ENCODE results near the gene TAX1BP1.

DNA sequence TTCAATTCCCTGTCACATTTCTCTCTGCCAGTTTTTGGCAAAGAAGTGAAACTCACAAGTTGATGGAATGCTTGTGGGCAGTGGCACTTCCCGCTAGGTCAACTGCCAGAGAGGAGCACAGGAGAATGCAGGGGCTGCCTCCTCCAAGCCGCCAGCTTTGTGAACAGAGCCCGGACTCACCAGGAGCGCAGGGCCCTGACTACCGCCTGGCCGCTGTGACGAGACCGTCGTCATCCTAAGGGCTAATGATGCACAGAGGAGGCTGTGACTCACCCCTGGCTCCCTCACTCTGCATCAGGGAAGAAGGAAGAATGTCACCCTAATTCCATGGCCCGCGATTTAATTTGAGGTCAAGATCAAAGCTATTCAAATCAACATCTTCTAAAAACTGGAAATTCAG is 123.9 kb downstream of the TAX1BP1 start:
- no peak for TF ChIP-seq POLR2A (IDR thresholded peaks at IDR 0.05)
- TF ChIP-seq, protein P1, sequence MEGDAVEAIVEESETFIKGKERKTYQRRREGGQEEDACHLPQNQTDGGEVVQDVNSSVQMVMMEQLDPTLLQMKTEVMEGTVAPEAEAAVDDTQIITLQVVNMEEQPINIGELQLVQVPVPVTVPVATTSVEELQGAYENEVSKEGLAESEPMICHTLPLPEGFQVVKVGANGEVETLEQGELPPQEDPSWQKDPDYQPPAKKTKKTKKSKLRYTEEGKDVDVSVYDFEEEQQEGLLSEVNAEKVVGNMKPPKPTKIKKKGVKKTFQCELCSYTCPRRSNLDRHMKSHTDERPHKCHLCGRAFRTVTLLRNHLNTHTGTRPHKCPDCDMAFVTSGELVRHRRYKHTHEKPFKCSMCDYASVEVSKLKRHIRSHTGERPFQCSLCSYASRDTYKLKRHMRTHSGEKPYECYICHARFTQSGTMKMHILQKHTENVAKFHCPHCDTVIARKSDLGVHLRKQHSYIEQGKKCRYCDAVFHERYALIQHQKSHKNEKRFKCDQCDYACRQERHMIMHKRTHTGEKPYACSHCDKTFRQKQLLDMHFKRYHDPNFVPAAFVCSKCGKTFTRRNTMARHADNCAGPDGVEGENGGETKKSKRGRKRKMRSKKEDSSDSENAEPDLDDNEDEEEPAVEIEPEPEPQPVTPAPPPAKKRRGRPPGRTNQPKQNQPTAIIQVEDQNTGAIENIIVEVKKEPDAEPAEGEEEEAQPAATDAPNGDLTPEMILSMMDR (IDR thresholded peaks at IDR 0.05), result no peak
